Muscle of arm (tissue), 12 donors: ENCODE measurements around the gene MFAP3L. TPM values are rescaled to one million over a fixed set of nuclear protein-coding genes. Genes with fewer than 3 reads are reported as not detected.
"Not testable (repeated sequence)": the region's sequence is repeated elsewhere in the genome, so short reads cannot be mapped to it uniquely, and the experiment has no call there.

ENCODE experiments used
- DNase-seq: peaks from one replicate; pipeline ENCODE4 v3.0.0-alpha.2; 2013
- polyA plus RNA-seq, 12 donors: library from polyadenylated mRNA; unstranded; fragments of 120-200 nt; gene quantifications; one replicate each; pipeline ENCODE4 v1.2.1, GENCODE V29; 2013; ENCODE audit not compliant: insufficient read length in 12 of 12

The MFAP3L gene
- polyA plus RNA-seq, 12 donors = 1.3 to 5.3 (median 2.0) TPM; not detected in 2

- no peak for DNase-seq
Observed at GRCh38 chr4:169945636-169946035, 80.6 kb downstream of the MFAP3L start.

DNA sequence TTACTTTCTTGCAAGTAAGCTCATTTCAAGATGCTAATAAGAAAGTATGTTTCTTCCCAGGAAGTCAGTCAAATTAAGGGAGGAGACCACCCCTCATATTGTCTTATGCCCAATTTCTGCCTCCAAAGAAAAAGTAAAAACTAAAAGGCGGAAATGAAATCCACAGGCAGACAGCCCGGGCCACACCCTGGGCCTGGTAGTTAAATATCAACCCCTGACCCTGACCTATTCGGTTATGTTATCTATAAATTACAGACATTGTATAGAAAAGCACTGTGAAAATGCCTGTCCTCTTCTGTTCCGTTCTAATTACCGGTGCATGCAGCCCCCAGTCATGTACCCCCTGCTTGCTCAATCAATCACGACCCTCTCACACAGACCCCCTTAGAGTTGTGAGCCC is 82.6 kb downstream of the MFAP3L start:
- not testable (repeated sequence) for DNase-seq

- no peak for DNase-seq
Observed at GRCh38 chr4:169941141-169941540, 85.1 kb downstream of the MFAP3L start.

- DNase-seq = no peak
Observed at GRCh38 chr4:169940460-169940859, 85.7 kb downstream of the MFAP3L start.

Other genes with a start within 250 kb of the MFAP3L start
- gene AADAT, start 63.6 kb upstream of the MFAP3L start, polyA plus RNA-seq = 10 to 100 TPM in 11 of 12 donors, not detected in 1; 11.6 to 36.7 (median 19.1) TPM